Measurements from ENCODE around the gene AP3S1.

The AP3S1 gene

DNA sequence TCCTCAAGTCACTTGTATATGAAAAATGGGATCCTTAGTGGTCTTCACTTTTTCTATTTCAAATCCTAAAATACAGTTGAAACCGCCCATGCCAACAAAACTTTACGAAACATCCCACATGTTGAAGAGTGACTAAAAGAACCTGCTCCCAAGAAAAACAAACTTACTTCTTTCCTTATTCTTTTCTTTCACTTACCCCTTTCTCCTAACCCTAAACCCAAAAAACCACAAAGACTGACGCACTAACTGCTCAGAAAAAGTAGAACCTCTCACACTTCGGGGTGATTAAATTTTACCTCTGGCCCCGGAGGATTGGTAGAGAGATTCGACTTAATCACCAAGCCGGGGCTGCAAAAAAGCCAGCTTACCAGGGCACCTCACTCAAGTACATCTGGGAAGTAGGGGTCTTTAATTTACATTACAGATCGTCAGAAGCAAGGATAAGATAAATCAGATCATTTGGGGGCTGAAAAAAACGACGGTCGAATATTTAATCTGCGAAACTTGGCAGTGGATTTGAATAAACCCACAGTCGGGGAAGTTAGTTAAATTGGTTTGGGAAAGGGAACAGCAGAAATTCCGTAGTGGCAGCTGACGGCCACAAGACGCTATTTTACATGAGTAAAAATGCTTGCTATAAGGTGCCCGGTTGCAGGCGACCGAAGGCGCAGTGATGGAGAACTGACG lies 26.6 kb upstream of the AP3S1 start:
- Histone ChIP-seq H3K79me2 (no peaks in the 10 kb centered on the region), H3K4me1 (no peaks in the 10 kb centered on the region), H3K27me3 (ENCODE audit: control insufficient read depth, insufficient read depth, low read length) (no peaks in the 10 kb centered on the region)

DNA sequence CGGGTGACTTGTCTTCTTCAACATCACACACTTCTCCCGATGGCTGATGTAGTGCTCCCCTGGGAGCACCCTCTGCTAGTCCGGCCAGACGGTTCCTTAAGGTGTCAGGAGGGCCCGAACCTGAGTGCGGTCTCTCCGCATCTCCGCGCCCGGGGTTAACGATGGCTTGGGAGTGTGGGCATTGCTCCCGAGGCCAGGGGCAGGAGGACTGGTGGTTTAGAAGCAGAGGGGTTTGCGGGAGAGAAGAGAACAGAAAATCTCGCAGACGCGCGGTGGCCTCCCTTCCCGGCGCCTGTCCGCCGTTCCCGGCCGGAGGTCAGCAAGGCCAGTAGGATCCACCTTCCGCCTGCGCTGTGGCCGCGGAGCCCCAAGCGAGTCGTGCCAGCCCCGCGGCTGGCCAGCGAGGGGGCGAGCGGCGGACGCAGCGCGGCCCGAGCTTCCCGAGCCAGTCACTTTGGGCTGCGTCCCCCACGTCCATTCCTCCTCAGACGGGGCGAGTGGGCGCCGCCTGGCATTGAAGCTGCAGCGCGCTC lies 26.0 kb upstream of the AP3S1 start:
- Histone ChIP-seq H3K79me2 (no peaks in the 10 kb centered on the region), H3K27me3 (ENCODE audit: control insufficient read depth, insufficient read depth, low read length) (no peaks in the 10 kb centered on the region)

More for the DNA sequence above, 26.6 kb upstream of the AP3S1 start:
- Histone ChIP-seq H2AFZ (peak overlapping the region; percentile 90), H3K9me3 (ENCODE audit: control insufficient read depth, low read length) (no peaks in the 10 kb centered on the region), H3K9ac (no peak overlapping the region), H3K4me3 (ENCODE audit: low read depth, low read length) (no peak overlapping the region), H3K36me3 (ENCODE audit: control insufficient read depth, insufficient read depth, low read length) (no peaks in the 10 kb centered on the region), H3K4me2 (ENCODE audit: low read length) (peak overlapping the region; percentile 71), H3K27ac (no peak overlapping the region)
- TF ChIP-seq, protein P1, sequence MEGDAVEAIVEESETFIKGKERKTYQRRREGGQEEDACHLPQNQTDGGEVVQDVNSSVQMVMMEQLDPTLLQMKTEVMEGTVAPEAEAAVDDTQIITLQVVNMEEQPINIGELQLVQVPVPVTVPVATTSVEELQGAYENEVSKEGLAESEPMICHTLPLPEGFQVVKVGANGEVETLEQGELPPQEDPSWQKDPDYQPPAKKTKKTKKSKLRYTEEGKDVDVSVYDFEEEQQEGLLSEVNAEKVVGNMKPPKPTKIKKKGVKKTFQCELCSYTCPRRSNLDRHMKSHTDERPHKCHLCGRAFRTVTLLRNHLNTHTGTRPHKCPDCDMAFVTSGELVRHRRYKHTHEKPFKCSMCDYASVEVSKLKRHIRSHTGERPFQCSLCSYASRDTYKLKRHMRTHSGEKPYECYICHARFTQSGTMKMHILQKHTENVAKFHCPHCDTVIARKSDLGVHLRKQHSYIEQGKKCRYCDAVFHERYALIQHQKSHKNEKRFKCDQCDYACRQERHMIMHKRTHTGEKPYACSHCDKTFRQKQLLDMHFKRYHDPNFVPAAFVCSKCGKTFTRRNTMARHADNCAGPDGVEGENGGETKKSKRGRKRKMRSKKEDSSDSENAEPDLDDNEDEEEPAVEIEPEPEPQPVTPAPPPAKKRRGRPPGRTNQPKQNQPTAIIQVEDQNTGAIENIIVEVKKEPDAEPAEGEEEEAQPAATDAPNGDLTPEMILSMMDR (IDR thresholded peaks at IDR 0.05): no peak

DNA sequence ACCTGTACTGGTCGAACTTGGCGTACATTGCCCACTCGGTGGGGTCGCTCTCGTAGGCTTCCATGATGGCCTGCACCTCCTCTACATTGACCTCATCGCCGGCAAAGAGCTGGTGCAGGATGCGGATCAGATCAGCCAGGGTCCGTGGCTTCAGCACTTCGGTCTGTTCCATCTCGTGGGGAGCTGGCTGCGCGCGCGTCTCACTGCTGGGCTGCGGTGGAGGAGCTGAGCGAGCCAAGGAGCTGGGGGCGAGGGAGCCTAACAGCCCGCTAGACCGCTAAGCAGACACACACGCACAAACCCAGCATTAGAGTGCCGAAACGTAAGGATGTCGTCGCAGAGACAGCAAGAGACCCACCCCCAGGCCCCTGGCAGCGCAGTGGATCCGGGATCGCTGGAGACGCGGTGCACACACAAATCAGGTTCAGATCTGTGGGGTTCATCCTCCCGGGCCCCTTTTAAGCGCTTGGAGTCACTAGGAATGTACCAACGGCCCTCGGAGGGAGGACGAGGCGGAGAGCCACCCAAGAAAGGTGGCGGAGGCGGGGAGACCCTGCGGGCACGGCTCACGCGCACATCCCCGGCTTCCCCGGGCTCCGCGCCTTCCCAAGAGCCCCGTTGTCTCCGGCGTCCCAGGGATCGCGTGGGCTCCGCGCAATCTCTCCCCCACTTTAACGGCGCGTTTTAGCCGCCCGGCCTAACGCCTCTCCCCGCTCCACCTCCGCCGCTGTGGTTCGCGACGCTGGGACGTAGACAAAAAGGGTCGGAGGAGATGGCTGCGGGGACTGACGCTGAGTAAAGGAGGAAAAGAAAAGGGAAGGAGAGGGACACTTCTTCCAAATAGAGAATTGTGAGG lies 25.3 kb upstream of the AP3S1 start, which contains the start of gene CDO1:
CDO1 (minus strand) TSS at position 434 of the 856 bp plus-strand sequence; CDS start at position 172, 262 bp downstream.
- Histone ChIP-seq H3K9me3 (ENCODE audit: control insufficient read depth, low read length) (no peaks in the 10 kb centered on the region), H3K27ac (peak within 1 kb of the TSS; percentile 61), H3K36me3 (ENCODE audit: control insufficient read depth, insufficient read depth, low read length) (no peaks in the 10 kb centered on the region), H2AFZ (peak within 1 kb of the TSS; percentile 90), H3K4me1 (no peaks in the 10 kb centered on the region), H3K27me3 (ENCODE audit: control insufficient read depth, insufficient read depth, low read length) (no peaks in the 10 kb centered on the region), H3K4me3 (ENCODE audit: low read depth, low read length) (peak within 1 kb of the TSS; percentile 42), H3K9ac (no peak within 1 kb of the TSS), H3K4me2 (ENCODE audit: low read length) (peak within 1 kb of the TSS; percentile 71), H3K79me2 (no peaks in the 10 kb centered on the region)
- TF ChIP-seq, protein P1 (IDR thresholded peaks at IDR 0.05): no peak

More for the DNA sequence above, 26.0 kb upstream of the AP3S1 start:
- Histone ChIP-seq H3K4me1 (no peaks in the 10 kb centered on the region), H3K36me3 (ENCODE audit: control insufficient read depth, insufficient read depth, low read length) (no peaks in the 10 kb centered on the region), H2AFZ (peak overlapping the region; percentile 90), H3K9me3 (ENCODE audit: control insufficient read depth, low read length) (no peaks in the 10 kb centered on the region), H3K27ac (peak overlapping the region; percentile 61), H3K4me2 (ENCODE audit: low read length) (peak overlapping the region; percentile 71), H3K9ac (no peak overlapping the region), H3K4me3 (ENCODE audit: low read depth, low read length) (peak overlapping the region; percentile 42)
- TF ChIP-seq, protein P1 (IDR thresholded peaks at IDR 0.05): no peak

DNA sequence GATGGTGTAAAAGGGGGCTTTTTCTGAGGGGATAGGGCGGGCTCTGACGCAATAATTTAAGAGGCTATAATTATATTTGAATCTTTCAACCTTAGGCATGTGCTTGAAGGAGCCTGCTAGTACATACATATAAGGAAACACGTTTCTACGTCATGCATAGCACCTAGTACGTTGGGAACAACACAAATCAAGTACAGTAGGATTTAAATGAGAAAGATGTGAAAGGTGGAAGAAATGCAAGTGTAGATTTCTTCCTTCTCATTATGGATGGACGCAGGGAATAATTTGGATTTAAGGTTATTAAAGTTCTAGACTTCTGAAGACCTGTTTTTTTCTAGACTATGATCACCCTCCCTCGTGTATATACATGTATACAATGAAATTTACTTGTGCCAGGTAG lies 24.3 kb upstream of the AP3S1 start:
- Histone ChIP-seq H3K9me3 (ENCODE audit: control insufficient read depth, low read length) (no peaks in the 10 kb centered on the region), H2AFZ (peak overlapping the region; percentile 90), H3K27ac (no peak overlapping the region), H3K36me3 (ENCODE audit: control insufficient read depth, insufficient read depth, low read length) (no peaks in the 10 kb centered on the region), H3K4me2 (ENCODE audit: low read length) (no peak overlapping the region), H3K27me3 (ENCODE audit: control insufficient read depth, insufficient read depth, low read length) (no peaks in the 10 kb centered on the region), H3K4me1 (no peaks in the 10 kb centered on the region), H3K9ac (no peak overlapping the region), H3K4me3 (ENCODE audit: low read depth, low read length) (no peak overlapping the region), H3K79me2 (no peaks in the 10 kb centered on the region)
- TF ChIP-seq, protein P1 (IDR thresholded peaks at IDR 0.05): no peak

Measured in parathyroid adenoma (tissue), 2 donors.